Caco-2 (cell line): ENCODE measurements around the gene VPS33B. TPM values are rescaled to one million over a fixed set of nuclear protein-coding genes. Genes with fewer than 3 reads are reported as not detected.

ENCODE experiments used
- BruUV-seq: library from RNA; stranded (reverse); fragments of 400-500 nt; replicated peaks from 2 replicates; lab custom pipeline; 2021; lab: Mats Ljungman, UMichigan
- CTCF ChIA-PET: fragments of 300-600 bp; sonication (Branson Sonifier 250); formaldehyde crosslinking; loops from one replicate; lab custom pipeline; 2022; ENCODE audit warnings: antibody characterized with exemption; lab: Charles Lee
- POLR2A ChIA-PET: fragments of 300-600 bp; sonication (Branson Sonifier 250); formaldehyde crosslinking; loops from one replicate; lab custom pipeline; 2022; ENCODE audit warnings: antibody characterized with exemption; lab: Charles Lee
- DNase-seq, 2 experiments: peaks; one replicate each; pipeline versions ENCODE4 v3.0.0 to v3.0.0-alpha.2; 2020 to 2022
- H3K27me3 ChIP-seq: replicated peaks from 2 replicates; pipeline ENCODE4 v1.6.0; 2011; ENCODE audit warnings: low read length; ENCODE audit not compliant: control insufficient read depth, insufficient read depth
- H3K36me3 ChIP-seq: 2 replicates; pipeline ENCODE4 v1.5.1; 2011; ENCODE audit warnings: low read length; ENCODE audit not compliant: control insufficient read depth, insufficient read depth
- H3K4me1 ChIP-seq: fragments of 250-450 bp; sonication (Bioruptor Pico); 2 replicates; pipeline ENCODE4 v1.5.1; 2020; ENCODE audit warnings: mild to moderate bottlenecking
- H3K4me3 ChIP-seq: 2 replicates; pipeline ENCODE4 v1.5.1; 2011; ENCODE audit warnings: low read depth, mild to moderate bottlenecking, control low read depth, low read length
- H3K9me3 ChIP-seq: fragments of 250-450 bp; sonication (Bioruptor Pico); 2 replicates; pipeline ENCODE4 v1.5.1; 2020; ENCODE audit warnings: mild to moderate bottlenecking, moderate library complexity
- H3K27ac Mint-ChIP-seq: one replicate; pipeline ENCODE4 v1.8.0; 2022; ENCODE audit warnings: mixed read lengths; ENCODE audit not compliant: unreplicated experiment
- H3K27me3 Mint-ChIP-seq: one replicate; pipeline ENCODE4 v1.8.0; 2022; ENCODE audit warnings: mixed read lengths; ENCODE audit not compliant: insufficient read depth, unreplicated experiment
- H3K36me3 Mint-ChIP-seq: one replicate; pipeline ENCODE4 v1.8.0; 2022; ENCODE audit warnings: mild to moderate bottlenecking, mixed read lengths; ENCODE audit not compliant: insufficient read depth, unreplicated experiment
- H3K4me1 Mint-ChIP-seq: one replicate; pipeline ENCODE4 v1.8.0; 2022; ENCODE audit warnings: low read depth, mixed read lengths; ENCODE audit not compliant: unreplicated experiment
- H3K4me3 Mint-ChIP-seq: one replicate; pipeline ENCODE4 v1.8.0; 2022; ENCODE audit warnings: mild to moderate bottlenecking, moderate library complexity, mixed read lengths; ENCODE audit not compliant: unreplicated experiment
- H3K9me3 Mint-ChIP-seq: one replicate; pipeline ENCODE4 v1.8.0; 2022; ENCODE audit warnings: mixed read lengths; ENCODE audit not compliant: unreplicated experiment
- CTCF ChIP-seq, 2 experiments: fragments of 200-600 bp in 1 of 2; IDR thresholded peaks; 1 replicate in 1 of 2; 2 replicates in 1 of 2; pipeline versions ENCODE4 v1.5.1 to v1.8.0; 2011 to 2022; ENCODE audit warnings: antibody characterized with exemption in 1 of 2, control low read depth in 1 of 2, inconsistent platforms in 1 of 2, low read depth in 1 of 2, low read length in 1 of 2, mild to moderate bottlenecking in 1 of 2, moderate library complexity in 1 of 2; ENCODE audit not compliant: insufficient read depth in 1 of 2, severe bottlenecking in 1 of 2, unreplicated experiment in 1 of 2
- intact Hi-C: fragments of 100-400 bp; cut with micrococcal nuclease; formaldehyde crosslinking; loops from one replicate; pipeline ENCODE4 v1.10.0; 2022; ENCODE audit not compliant: unreplicated experiment
- total RNA-seq: library from RNA; stranded (reverse); gene quantifications from 2 replicates; pipeline ENCODE4 v1.2.3, GENCODE V29; 2022

The VPS33B gene
- total RNA-seq, 1 experiment from 2014 or later = 13.7 TPM

- DNase-seq = no peak
Observed at GRCh38 chr15:90982135-90982534, 40.3 kb downstream of the VPS33B start.

GRCh38 chr15:90981681-90982080, 40.7 kb downstream of the VPS33B start:
- BruUV-seq = no TSS peak
- Histone ChIP-seq H3K4me1 (no peaks in the 10 kb centered on the region), H3K36me3 (peaks cover 2% of the 10 kb centered on the region), H3K27me3 (no peaks in the 10 kb centered on the region), H3K4me3 (no peak overlapping the region), H3K9me3 (no peaks in the 10 kb centered on the region)
- Mint-ChIP-seq H3K4me3 (no peak overlapping the region), H3K36me3 (peaks cover 73% of the 10 kb centered on the region), H3K27me3 (no peaks in the 10 kb centered on the region), H3K27ac (no peak overlapping the region), H3K4me1 (no peaks in the 10 kb centered on the region), H3K9me3 (no peaks in the 10 kb centered on the region)
- intact Hi-C loops = no loop called here
- ChIA-PET CTCF (no interaction called here), POLR2A (no interaction called here)
- no peak for TF ChIP-seq CTCF (IDR thresholded peaks at IDR 0.05; ENCODE audit: insufficient read depth in 1 of 2, low read depth in 1 of 2, low read length in 1 of 2, severe bottlenecking in 1 of 2, unreplicated experiment in 1 of 2)
- DNase-seq = no peak

More at GRCh38 chr15:90982135-90982534, 40.3 kb downstream of the VPS33B start:
- peaks cover 2% of the 10 kb centered on the region for H3K36me3 ChIP-seq
- H3K27me3 ChIP-seq = no peaks in the 10 kb centered on the region
- ChIA-PET POLR2A (no interaction called here), CTCF (no interaction called here)
- H3K9me3 ChIP-seq = no peaks in the 10 kb centered on the region
- Mint-ChIP-seq H3K27ac (no peak overlapping the region), H3K9me3 (no peaks in the 10 kb centered on the region), H3K4me3 (no peak overlapping the region), H3K4me1 (no peaks in the 10 kb centered on the region), H3K27me3 (no peaks in the 10 kb centered on the region), H3K36me3 (peaks cover 73% of the 10 kb centered on the region)
- no peaks in the 10 kb centered on the region for H3K4me1 ChIP-seq
- no peak for TF ChIP-seq CTCF (IDR thresholded peaks at IDR 0.05; ENCODE audit: insufficient read depth in 1 of 2, low read depth in 1 of 2, low read length in 1 of 2, severe bottlenecking in 1 of 2, unreplicated experiment in 1 of 2)
- H3K4me3 ChIP-seq = no peak overlapping the region
- BruUV-seq = no TSS peak
- intact Hi-C loops = no loop called here

GRCh38 chr15:90979582-90979981, 42.8 kb downstream of the VPS33B start:
- intact Hi-C loops = no loop called here

More at GRCh38 chr15:90979582-90979981, 42.8 kb downstream of the VPS33B start:
- TF ChIP-seq CTCF (IDR thresholded peaks at IDR 0.05; ENCODE audit: insufficient read depth in 1 of 2, low read depth in 1 of 2, low read length in 1 of 2, severe bottlenecking in 1 of 2, unreplicated experiment in 1 of 2) = no peak
- Histone ChIP-seq H3K4me1 (no peaks in the 10 kb centered on the region), H3K27me3 (no peaks in the 10 kb centered on the region), H3K9me3 (no peaks in the 10 kb centered on the region), H3K4me3 (no peak overlapping the region), H3K36me3 (peaks cover 2% of the 10 kb centered on the region)
- Mint-ChIP-seq H3K4me1 (no peaks in the 10 kb centered on the region), H3K36me3 (peaks cover 87% of the 10 kb centered on the region), H3K9me3 (no peaks in the 10 kb centered on the region), H3K4me3 (no peak overlapping the region), H3K27me3 (no peaks in the 10 kb centered on the region), H3K27ac (no peak overlapping the region)
- ChIA-PET POLR2A (no interaction called here), CTCF (interaction anchor here (0.7 kb wide), 1 partner anchor 48 kb away, joined by 3 read pairs; no protein-coding TSS in a partner anchor)
- no peak for DNase-seq
- BruUV-seq = no TSS peak
